A549 (cell line): ENCODE data around the gene NLRC5.

Experiments used
- CEBPB ChIP-seq, 2 experiments: fragments of >200 bp in 1 of 2; sonication (Bioruptor Twin) in 1 of 2; formaldehyde crosslinking in 1 of 2; IDR thresholded peaks; 2 replicates each; pipeline ENCODE4 v1.6.1; 2012 to 2016
- EP300 ChIP-seq, 2 experiments: fragments of >200 bp; sonication (Bioruptor Twin); formaldehyde crosslinking; IDR thresholded peaks; 2 replicates in 1 of 2; 3 replicates in 1 of 2; pipeline ENCODE4 v1.6.1; 2016 to 2017
- JUN ChIP-seq, 2 experiments: fragments of >200 bp; sonication (Bioruptor Twin); formaldehyde crosslinking; IDR thresholded peaks; 2 replicates in 1 of 2; 3 replicates in 1 of 2; pipeline ENCODE4 v1.6.1; 2016 to 2017
- JUNB ChIP-seq: fragments of >200 bp; sonication (Bioruptor Twin); formaldehyde crosslinking; IDR thresholded peaks from 2 replicates; pipeline ENCODE4 v1.6.1; 2016
- NFE2L2 ChIP-seq: fragments of 150-350 bp; conservative IDR thresholded peaks from 2 replicates; pipeline ENCODE4 v1.6.1; 2014; ENCODE audit warnings: low read length
- POLR2A ChIP-seq: IDR thresholded peaks from 2 replicates; pipeline ENCODE4 v1.6.1; 2012; ENCODE audit warnings: mild to moderate bottlenecking, low read length
- POLR2AphosphoS2 ChIP-seq: conservative IDR thresholded peaks from 2 replicates; pipeline ENCODE4 v1.6.1; 2012; ENCODE audit warnings: low read length, improper control_type of control experiment, inconsistent platforms
- SMC3 ChIP-seq: fragments of >200 bp; sonication (Bioruptor Twin); formaldehyde crosslinking; IDR thresholded peaks from 3 replicates; pipeline ENCODE4 v1.6.1; 2018; ENCODE audit warnings: inconsistent platforms
- TF ChIP-seq, protein P1 (sequence below): fragments of 250-450 bp; sonication (Bioruptor Pico); IDR thresholded peaks from 2 replicates; pipeline ENCODE4 v1.5.0; 2020; ENCODE audit warnings: low read depth, mild to moderate bottlenecking, moderate library complexity
- TF ChIP-seq, protein P2 (sequence below): fragments of 200-600 bp; sonication (generic); IDR thresholded peaks from 2 replicates; pipeline ENCODE4 v1.6.1; 2016; ENCODE audit warnings: antibody characterized with exemption, mild to moderate bottlenecking, moderate library complexity
- TF ChIP-seq, protein P3 (sequence below): fragments of >200 bp; sonication (Bioruptor Twin); formaldehyde crosslinking; IDR thresholded peaks from 3 replicates; pipeline ENCODE4 v1.5.1; 2016
- TF ChIP-seq, protein P4 (sequence below): IDR thresholded peaks from 2 replicates; pipeline ENCODE4 v1.6.1; 2012
- TF ChIP-seq, protein P5 (sequence below): fragments of 450-650 bp; IDR thresholded peaks from 2 replicates; pipeline ENCODE4 v1.6.1; 2014; ENCODE audit warnings: antibody characterized with exemption

DNA sequence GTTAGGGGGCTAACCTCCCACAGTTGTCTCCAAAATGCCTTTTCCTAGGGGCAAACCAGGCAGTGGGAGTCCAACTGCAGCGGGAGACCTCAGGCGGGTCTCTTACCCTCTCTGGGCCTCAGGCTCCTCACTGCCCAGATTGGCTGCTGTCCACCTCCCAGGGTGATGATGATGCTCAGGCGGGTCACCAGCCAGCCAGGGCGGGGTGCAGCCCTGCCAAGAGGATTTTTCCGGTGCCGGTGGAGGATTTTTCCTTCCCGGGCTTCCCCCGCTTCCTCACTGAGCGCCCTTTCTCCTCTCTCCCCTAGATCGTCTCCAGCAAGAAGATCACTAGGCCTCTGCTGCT, 125.8 kb downstream of the NLRC5 start:
- TF ChIP-seq, protein P1, sequence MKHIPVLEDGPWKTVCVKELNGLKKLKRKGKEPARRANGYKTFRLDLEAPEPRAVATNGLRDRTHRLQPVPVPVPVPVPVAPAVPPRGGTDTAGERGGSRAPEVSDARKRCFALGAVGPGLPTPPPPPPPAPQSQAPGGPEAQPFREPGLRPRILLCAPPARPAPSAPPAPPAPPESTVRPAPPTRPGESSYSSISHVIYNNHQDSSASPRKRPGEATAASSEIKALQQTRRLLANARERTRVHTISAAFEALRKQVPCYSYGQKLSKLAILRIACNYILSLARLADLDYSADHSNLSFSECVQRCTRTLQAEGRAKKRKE, result no peak
- TF ChIP-seq POLR2A, result no peak
- TF ChIP-seq, protein P2, sequence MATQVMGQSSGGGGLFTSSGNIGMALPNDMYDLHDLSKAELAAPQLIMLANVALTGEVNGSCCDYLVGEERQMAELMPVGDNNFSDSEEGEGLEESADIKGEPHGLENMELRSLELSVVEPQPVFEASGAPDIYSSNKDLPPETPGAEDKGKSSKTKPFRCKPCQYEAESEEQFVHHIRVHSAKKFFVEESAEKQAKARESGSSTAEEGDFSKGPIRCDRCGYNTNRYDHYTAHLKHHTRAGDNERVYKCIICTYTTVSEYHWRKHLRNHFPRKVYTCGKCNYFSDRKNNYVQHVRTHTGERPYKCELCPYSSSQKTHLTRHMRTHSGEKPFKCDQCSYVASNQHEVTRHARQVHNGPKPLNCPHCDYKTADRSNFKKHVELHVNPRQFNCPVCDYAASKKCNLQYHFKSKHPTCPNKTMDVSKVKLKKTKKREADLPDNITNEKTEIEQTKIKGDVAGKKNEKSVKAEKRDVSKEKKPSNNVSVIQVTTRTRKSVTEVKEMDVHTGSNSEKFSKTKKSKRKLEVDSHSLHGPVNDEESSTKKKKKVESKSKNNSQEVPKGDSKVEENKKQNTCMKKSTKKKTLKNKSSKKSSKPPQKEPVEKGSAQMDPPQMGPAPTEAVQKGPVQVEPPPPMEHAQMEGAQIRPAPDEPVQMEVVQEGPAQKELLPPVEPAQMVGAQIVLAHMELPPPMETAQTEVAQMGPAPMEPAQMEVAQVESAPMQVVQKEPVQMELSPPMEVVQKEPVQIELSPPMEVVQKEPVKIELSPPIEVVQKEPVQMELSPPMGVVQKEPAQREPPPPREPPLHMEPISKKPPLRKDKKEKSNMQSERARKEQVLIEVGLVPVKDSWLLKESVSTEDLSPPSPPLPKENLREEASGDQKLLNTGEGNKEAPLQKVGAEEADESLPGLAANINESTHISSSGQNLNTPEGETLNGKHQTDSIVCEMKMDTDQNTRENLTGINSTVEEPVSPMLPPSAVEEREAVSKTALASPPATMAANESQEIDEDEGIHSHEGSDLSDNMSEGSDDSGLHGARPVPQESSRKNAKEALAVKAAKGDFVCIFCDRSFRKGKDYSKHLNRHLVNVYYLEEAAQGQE, result no peak
- TF ChIP-seq, protein P3, sequence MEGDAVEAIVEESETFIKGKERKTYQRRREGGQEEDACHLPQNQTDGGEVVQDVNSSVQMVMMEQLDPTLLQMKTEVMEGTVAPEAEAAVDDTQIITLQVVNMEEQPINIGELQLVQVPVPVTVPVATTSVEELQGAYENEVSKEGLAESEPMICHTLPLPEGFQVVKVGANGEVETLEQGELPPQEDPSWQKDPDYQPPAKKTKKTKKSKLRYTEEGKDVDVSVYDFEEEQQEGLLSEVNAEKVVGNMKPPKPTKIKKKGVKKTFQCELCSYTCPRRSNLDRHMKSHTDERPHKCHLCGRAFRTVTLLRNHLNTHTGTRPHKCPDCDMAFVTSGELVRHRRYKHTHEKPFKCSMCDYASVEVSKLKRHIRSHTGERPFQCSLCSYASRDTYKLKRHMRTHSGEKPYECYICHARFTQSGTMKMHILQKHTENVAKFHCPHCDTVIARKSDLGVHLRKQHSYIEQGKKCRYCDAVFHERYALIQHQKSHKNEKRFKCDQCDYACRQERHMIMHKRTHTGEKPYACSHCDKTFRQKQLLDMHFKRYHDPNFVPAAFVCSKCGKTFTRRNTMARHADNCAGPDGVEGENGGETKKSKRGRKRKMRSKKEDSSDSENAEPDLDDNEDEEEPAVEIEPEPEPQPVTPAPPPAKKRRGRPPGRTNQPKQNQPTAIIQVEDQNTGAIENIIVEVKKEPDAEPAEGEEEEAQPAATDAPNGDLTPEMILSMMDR, result no peak
- TF ChIP-seq, protein P4, sequence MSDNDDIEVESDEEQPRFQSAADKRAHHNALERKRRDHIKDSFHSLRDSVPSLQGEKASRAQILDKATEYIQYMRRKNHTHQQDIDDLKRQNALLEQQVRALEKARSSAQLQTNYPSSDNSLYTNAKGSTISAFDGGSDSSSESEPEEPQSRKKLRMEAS, result no peak
- no peak for TF ChIP-seq EP300 (IDR thresholded peaks at IDR 0.05)
- TF ChIP-seq JUNB, result no peak
- no peak for TF ChIP-seq JUN (IDR thresholded peaks at IDR 0.05)
- no peak for TF ChIP-seq POLR2AphosphoS2
- no peak for TF ChIP-seq NFE2L2
- TF ChIP-seq CEBPB (IDR thresholded peaks at IDR 0.05), result no peak
- TF ChIP-seq SMC3, result no peak
- TF ChIP-seq, protein P5, sequence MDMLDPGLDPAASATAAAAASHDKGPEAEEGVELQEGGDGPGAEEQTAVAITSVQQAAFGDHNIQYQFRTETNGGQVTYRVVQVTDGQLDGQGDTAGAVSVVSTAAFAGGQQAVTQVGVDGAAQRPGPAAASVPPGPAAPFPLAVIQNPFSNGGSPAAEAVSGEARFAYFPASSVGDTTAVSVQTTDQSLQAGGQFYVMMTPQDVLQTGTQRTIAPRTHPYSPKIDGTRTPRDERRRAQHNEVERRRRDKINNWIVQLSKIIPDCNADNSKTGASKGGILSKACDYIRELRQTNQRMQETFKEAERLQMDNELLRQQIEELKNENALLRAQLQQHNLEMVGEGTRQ, result no peak
